HG03066 (cell line): Measurements from ENCODE around the gene ZCRB1.

Source experiments
- ATAC-seq: cut with Tn5 transposase; IDR thresholded peaks from one replicate; pipeline ENCODE4 v1.9.1; 2021; ENCODE audit warnings: low read depth; ENCODE audit not compliant: unreplicated experiment

Gene ZCRB1

DNA sequence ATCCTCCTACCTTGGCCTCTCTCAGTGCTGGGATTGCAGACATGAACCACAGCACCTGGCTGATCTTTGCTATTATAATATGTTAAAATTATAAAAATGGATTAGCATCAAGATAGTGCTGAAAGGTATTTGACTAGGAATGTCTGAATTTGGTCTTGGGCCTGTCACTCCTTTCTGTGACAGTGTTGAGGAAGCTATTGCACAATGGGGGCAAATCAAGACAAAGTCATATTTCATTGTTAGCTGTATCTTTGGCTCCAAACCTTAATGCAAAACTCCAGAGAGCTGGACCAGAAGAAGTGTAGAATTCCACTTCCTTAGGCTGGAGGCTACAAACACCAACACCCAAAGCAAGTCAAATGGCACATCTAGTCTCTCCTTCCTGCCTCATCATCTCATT, 42.2 kb downstream of the ZCRB1 start:
- ATAC-seq, result no peak

DNA sequence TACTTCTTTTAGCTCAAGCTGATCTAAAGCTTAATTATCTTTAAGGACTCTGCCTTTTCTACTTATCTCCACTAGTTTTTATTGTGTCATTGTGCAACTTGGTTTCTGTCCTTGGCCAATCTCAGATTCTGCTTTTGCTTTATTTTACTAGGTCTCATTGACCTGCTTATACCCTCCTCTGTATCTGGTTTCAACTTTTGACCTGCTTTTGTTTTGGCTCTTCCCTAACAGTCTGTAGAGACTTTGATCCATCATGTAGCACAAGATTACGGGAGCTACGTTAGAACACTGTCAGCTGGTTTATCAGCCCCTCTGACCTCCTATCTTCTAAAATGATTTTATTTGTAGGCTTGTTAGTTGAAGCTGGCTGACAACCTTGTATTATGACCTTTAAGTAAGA, 43.6 kb downstream of the ZCRB1 start:
- ATAC-seq, result no peak

- ATAC-seq, result no peak
Observed at GRCh38 chr12:42281844-42282243, 44.0 kb downstream of the ZCRB1 start.

DNA sequence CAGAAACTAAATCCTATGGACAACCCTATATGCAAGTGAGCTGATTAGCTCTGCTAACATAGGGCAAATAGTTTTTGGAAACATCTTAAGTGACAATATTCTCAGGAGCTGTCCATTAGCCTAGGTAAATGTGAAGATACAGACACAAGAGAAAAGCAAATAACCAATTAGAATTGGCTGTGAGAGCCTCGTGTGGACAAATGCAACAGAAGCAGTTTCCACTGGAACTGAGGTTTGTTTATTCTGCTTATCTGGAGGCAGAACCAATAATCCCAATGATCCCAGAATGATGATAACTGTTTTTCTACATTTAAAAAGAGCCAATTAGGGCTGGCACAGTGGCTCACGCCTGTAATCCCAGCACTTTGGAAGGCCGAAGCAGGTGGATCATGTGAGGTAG, 44.6 kb downstream of the ZCRB1 start:
- ATAC-seq, result no peak

DNA sequence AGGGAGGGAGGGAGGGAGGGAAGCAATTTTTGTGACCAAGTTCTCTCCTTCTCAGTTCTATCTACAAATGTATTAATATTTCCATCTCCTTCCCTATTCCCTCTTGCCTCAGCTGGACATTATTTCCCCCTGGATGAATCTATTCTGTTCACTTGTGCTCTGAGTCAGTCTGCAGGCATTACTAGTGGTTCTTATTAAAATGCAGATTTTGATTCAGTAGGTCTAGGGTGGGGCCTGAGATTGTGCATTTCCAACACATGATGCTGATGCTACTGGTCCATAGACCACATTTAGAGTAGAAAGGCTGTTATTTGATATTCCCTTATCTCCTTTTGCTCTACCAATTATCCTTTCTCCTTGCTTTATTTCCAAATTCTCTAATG, 47.8 kb downstream of the ZCRB1 start:
- no peak for ATAC-seq

GRCh38 chr12:42277396-42278127, 48.3 kb downstream of the ZCRB1 start:
- no peak for ATAC-seq

DNA sequence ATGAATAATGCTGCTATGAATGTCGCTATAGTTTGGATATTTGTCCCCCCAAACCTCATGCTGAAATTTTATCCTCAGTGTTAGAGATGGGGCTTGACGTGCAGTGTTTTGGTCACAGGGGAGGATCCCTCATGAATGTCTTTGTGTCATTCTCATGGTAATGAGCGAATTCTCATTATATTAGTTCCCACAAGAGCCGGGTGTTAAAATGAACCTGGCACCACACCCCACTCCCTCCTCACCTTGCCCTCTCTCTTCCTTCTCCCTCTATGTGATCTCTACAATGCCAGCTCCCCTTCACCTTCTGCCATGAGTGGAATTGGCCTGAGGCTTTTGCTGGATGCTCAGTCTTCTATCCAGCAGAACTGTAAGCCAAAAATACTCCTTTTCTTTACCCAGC, 50.4 kb downstream of the ZCRB1 start:
- no peak for ATAC-seq

- no peak for ATAC-seq
Observed at GRCh38 chr12:42273706-42274105, 52.2 kb downstream of the ZCRB1 start.

DNA sequence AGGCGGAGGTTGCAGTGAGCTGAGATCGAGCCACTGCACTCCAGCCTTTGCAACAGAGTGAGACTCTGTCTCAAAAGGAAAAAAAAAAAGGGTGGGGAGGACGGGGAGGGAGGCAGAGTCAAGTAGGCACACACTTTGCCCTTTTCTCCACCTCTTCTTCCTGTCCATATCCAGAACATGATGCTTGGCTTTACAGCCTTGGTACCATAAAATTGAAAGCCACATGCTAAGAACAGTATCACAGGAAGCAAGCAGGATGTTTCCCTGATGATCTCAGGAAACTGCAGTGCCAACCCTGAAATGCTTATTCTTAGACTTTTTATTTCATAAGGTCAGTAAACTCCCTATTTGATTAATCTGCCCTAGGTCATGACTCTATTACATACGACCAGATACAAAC, 55.3 kb downstream of the ZCRB1 start:
- no peak for ATAC-seq

DNA sequence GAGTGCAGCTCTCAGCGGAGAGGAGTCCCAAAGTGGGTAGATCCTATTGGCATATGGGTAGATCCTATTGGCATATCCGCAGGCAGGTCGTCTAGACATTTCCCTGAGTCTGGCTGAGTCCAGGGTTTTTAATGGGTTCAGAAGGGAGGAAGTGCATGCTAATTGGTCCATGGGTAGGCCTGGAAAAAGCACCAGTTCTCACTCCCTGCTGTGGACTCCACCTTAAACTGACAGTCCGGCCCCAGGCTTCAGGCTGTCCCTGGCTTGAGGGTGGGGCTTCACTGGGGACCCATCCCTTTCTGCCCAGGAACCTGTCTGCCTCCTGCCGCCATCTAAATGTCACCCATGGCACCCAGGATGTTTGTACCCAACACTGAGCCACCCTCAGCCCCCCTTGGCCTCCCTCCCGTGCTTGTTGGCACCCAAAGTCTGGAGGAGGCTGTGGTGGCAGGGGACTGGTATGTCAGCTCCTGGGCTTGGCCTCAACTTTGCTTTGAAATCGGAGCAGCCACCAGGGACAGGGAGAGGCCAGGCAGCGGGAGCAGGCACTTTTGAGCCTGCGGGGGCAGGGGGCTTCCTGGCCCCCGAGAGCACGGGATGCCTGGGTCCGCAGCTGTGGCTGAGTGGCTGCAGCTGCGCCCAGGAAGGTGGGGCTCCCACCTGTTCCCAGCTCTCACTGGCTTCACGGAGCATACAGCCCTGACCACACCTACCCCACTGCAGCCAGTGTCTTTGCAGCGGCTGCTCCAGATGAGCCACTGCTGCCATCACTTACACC, 58.3 kb downstream of the ZCRB1 start:
- ATAC-seq, result no peak

DNA sequence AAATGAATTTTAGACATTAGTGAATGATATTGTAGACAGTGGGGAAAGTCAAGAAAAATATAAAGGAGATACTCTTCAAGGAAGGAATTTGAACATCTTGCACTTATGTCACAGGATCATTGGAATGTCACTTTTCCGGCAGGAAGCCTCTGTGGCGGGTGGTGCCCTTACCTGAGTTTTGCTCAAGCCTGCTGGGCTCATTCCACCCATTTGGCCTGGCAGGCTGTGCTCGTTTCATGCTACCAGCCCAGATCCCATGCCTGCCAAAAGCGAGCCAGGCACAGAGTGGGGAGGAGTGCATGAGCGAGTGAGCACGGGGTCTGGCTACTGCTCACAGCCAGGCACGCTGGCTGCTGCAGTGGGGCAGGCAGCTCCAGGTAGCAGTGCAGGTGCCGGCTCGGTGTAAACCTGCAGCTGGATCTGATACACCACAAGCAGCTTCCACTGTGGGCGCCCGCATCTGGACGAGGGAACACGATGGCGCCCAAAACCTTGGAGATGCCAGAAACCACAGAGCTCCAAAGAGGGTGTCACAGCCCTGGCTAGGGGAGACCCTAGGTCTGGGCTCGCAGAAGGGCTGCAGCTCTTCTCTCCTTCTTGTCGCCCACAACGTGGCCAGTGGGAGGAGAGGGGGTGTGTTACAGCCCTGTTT, 59.2 kb downstream of the ZCRB1 start:
- ATAC-seq, result no peak

GRCh38 chr12:42262271-42262670, 63.6 kb downstream of the ZCRB1 start:
- ATAC-seq, result no peak
